Endothelial cell (in vitro differentiated cells): ENCODE data around the gene ARHGAP26. TPM values are rescaled to one million over a fixed set of nuclear protein-coding genes. Genes with fewer than 3 reads are reported as not detected.

ENCODE experiments used
- DNase-seq: peaks from one replicate; pipeline ENCODE4 v3.0.0; 2021; ENCODE audit warnings: low spot score
- H3K27ac Mint-ChIP-seq: one replicate; pipeline ENCODE4 v1.8.0; 2021; ENCODE audit warnings: mixed read lengths, inconsistent platforms; ENCODE audit not compliant: unreplicated experiment
- H3K27me3 Mint-ChIP-seq: one replicate; pipeline ENCODE4 v1.8.0; 2021; ENCODE audit warnings: mild to moderate bottlenecking, moderate library complexity, mixed read lengths, inconsistent platforms; ENCODE audit not compliant: unreplicated experiment
- H3K36me3 Mint-ChIP-seq: one replicate; pipeline ENCODE4 v1.8.0; 2021; ENCODE audit warnings: mild to moderate bottlenecking, low read depth, mixed read lengths, inconsistent platforms; ENCODE audit not compliant: unreplicated experiment
- H3K4me1 Mint-ChIP-seq: one replicate; pipeline ENCODE4 v1.8.0; 2021; ENCODE audit warnings: mild to moderate bottlenecking, mixed read lengths, inconsistent platforms; ENCODE audit not compliant: unreplicated experiment
- H3K4me3 Mint-ChIP-seq: one replicate; pipeline ENCODE4 v1.8.0; 2021; ENCODE audit warnings: mild to moderate bottlenecking, mixed read lengths, inconsistent platforms; ENCODE audit not compliant: unreplicated experiment
- H3K9me3 Mint-ChIP-seq: one replicate; pipeline ENCODE4 v1.8.0; 2021; ENCODE audit warnings: mixed read lengths, inconsistent platforms; ENCODE audit not compliant: unreplicated experiment
- total RNA-seq: library from RNA; stranded (reverse); fragmentation: NEBNext Ultra II Directional; extraction: Animal tissue kit (Norgen Biotek cat#: 25700); gene quantifications from one replicate; pipeline ENCODE4 v1.2.1, GENCODE V29; 2021; ENCODE audit not compliant: unreplicated experiment
- TF ChIP-seq, protein P1 (sequence below): fragments of 200-600 bp; sonication (generic); IDR thresholded peaks from one replicate; pipeline ENCODE4 v1.5.0; 2021; ENCODE audit warnings: antibody characterized with exemption; ENCODE audit not compliant: unreplicated experiment

The ARHGAP26 gene
- total RNA-seq, 1 donor from 2014 or later: 81.5 TPM

GRCh38 chr5:143044265-143044664, 274.1 kb downstream of the ARHGAP26 start:
- DNase-seq: no peak
- Mint-ChIP-seq H3K4me1 (no peaks in the 10 kb centered on the region), H3K27me3 (peaks cover 5% of the 10 kb centered on the region), H3K4me3 (no peak overlapping the region), H3K27ac (no peak overlapping the region), H3K9me3 (no peaks in the 10 kb centered on the region), H3K36me3 (peaks cover 24% of the 10 kb centered on the region)
- TF ChIP-seq, protein P1, sequence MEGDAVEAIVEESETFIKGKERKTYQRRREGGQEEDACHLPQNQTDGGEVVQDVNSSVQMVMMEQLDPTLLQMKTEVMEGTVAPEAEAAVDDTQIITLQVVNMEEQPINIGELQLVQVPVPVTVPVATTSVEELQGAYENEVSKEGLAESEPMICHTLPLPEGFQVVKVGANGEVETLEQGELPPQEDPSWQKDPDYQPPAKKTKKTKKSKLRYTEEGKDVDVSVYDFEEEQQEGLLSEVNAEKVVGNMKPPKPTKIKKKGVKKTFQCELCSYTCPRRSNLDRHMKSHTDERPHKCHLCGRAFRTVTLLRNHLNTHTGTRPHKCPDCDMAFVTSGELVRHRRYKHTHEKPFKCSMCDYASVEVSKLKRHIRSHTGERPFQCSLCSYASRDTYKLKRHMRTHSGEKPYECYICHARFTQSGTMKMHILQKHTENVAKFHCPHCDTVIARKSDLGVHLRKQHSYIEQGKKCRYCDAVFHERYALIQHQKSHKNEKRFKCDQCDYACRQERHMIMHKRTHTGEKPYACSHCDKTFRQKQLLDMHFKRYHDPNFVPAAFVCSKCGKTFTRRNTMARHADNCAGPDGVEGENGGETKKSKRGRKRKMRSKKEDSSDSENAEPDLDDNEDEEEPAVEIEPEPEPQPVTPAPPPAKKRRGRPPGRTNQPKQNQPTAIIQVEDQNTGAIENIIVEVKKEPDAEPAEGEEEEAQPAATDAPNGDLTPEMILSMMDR: no peak

DNA sequence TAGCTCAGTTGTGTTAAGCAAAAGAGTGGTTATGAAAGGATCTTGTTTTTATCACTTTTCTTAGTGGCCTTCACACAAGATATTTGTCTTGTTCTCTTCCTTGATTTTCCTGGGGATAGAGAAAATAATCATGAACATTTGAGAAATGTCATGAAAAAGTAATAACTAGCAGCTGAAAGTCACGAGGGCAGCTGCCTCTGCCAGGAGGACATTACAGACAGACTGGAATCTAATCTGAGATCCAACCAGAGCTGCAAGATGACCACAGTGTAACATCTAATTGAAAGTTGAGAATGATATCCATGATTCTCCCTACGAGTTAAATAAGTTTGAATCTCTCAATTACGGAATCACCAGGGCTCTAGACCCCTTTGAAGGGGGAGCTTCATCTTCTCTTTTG, 274.9 kb downstream of the ARHGAP26 start:
- Mint-ChIP-seq H3K27ac (no peak overlapping the region), H3K4me1 (no peaks in the 10 kb centered on the region), H3K4me3 (no peak overlapping the region), H3K9me3 (no peaks in the 10 kb centered on the region), H3K27me3 (peaks cover 5% of the 10 kb centered on the region), H3K36me3 (peaks cover 24% of the 10 kb centered on the region)
- TF ChIP-seq, protein P1: no peak
- no peak for DNase-seq

- Mint-ChIP-seq H3K9me3 (no peaks in the 10 kb centered on the region), H3K36me3 (peaks cover 23% of the 10 kb centered on the region), H3K4me1 (no peaks in the 10 kb centered on the region), H3K4me3 (no peak overlapping the region), H3K27me3 (peaks cover 2% of the 10 kb centered on the region), H3K27ac (no peak overlapping the region)
- TF ChIP-seq, protein P1: no peak
- no peak for DNase-seq
Observed at GRCh38 chr5:143046314-143046713, 276.1 kb downstream of the ARHGAP26 start.

- TF ChIP-seq, protein P1: no peak
- no peak for DNase-seq
- Mint-ChIP-seq H3K27me3 (peaks cover 2% of the 10 kb centered on the region), H3K27ac (no peak overlapping the region), H3K36me3 (peaks cover 15% of the 10 kb centered on the region), H3K9me3 (no peaks in the 10 kb centered on the region), H3K4me1 (peaks cover 3% of the 10 kb centered on the region), H3K4me3 (no peak overlapping the region)
Observed at GRCh38 chr5:143047091-143047490, 276.9 kb downstream of the ARHGAP26 start.

DNA sequence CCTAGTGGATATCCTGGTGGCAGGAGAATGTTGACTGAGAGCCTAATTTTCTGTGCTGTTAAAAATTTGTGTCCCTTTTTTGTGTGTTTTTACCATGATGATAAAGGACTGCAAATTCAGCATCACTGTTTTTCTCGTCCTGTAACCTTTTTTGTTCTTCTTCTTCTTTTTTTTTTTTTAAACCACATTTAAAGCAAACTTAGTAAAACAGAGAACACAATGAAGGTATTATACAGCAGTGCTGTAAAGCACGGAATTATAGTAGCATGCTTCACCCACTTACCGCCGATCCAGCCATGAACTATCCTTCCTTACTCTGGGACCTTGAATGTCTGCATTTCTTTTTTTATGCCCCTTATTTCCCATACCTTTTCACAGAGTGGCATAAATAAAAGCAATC, 280.0 kb downstream of the ARHGAP26 start:
- H3K36me3 Mint-ChIP-seq: peaks cover 3% of the 10 kb centered on the region
- TF ChIP-seq, protein P1: no peak
- DNase-seq: no peak

More for the DNA sequence above, 280.0 kb downstream of the ARHGAP26 start:
- H3K27me3 Mint-ChIP-seq: peaks cover 2% of the 10 kb centered on the region
- H3K4me1 Mint-ChIP-seq: peaks cover 3% of the 10 kb centered on the region
- H3K4me3 Mint-ChIP-seq: no peak overlapping the region
- H3K27ac Mint-ChIP-seq: no peak overlapping the region
- H3K9me3 Mint-ChIP-seq: no peaks in the 10 kb centered on the region
